Stimulated activated CD8-positive, alpha-beta memory T cell treated with anti-CD3 and anti-CD28 coated beads, Interleukin-12 subunit alpha, Interleukin-12 subunit beta, amount 100 ng/mL, for 4 hours (primary cell): Measurements from ENCODE around the gene SLC26A11.
"Not testable (repeated sequence)": the region's sequence is repeated elsewhere in the genome, so short reads cannot be mapped to it uniquely, and the experiment has no call there.

Experiments
- DNase-seq: peaks from one replicate; pipeline ENCODE4 v3.0.0-alpha.2; 2020; ENCODE audit warnings: low read depth

The SLC26A11 gene

DNA sequence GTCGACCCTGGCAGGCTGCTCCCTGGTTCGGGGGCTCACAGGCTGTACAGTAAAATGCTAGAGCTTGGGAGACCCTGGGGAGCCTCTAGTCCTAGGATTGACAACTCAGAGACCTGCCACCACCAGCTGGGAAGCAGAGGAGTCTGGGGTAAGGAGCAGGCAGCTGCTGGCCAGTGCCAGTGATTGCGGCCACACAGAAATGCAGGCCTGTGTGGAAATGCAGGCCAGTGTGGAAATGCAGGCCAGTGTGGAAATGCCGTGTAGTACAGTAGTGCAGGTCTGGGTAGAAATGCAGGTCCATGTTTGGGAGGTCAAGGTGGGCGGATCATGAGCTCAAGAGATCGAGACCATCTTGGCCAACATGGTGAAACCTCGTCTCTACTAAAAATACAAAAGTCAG is 23.6 kb upstream of the SLC26A11 start:
- DNase-seq = no peak

DNA sequence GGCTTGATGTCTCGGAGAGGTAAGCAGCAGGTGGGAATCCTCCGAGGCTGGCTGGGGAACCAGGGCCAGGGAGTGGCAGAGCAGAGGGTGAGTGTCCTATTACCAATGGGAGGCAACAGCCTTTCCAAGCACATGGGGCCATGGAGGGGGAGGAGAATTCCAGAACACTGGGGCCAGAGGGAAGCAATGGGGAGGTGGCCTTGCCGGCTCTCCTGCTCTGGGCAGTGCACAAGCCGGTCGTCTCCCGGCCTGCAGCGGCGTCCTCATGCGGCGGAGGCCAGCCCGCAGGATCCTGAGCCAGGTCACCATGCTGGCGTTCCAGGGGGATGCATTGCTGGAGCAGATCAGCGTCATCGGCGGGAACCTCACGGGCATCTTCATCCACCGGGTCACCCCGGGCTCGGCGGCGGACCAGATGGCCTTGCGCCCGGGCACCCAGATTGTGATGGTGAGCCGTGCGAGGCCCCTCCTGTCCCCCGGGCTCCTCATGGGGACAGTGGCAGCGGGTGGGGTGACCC is 22.0 kb upstream of the SLC26A11 start:
- no peak for DNase-seq

DNA sequence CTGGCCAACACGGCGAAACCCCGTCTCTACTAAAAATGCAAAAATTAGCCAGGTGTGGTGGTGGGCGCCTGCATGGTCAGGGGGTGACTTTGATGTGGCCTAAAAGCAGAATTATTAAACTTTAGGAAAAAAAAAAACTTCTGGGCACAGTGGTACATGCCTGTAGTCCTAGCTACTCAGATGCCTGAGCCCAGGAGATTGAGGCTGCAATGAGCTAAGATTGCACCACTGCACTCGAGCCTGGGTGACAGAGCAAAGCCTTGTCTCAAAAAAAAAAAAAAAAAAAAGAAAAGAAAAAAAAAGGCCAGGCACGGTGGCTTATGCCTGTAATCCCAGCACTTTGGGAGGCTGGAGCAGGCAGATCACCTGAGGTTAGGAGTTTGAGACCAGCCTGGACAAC is 20.9 kb upstream of the SLC26A11 start:
- not testable (repeated sequence) for DNase-seq

DNA sequence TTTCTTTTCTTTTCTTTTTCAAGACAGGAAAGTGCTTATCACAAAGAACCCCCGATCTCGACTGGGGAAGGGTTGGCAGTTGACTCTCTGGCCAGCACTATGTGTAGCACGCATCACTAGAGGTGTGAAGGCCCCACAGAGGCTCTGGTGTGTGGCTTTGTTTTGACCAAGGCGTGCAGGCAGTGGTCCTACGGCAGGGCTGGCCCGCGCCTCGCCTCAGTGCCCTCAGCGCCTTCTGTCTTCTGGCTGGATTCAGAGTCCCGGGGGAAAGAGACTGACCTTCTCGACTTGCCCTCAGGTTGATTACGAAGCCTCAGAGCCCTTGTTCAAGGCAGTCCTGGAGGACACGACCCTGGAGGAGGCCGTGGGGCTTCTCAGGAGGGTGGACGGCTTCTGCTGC is 18.8 kb upstream of the SLC26A11 start:
- DNase-seq = no peak

DNA sequence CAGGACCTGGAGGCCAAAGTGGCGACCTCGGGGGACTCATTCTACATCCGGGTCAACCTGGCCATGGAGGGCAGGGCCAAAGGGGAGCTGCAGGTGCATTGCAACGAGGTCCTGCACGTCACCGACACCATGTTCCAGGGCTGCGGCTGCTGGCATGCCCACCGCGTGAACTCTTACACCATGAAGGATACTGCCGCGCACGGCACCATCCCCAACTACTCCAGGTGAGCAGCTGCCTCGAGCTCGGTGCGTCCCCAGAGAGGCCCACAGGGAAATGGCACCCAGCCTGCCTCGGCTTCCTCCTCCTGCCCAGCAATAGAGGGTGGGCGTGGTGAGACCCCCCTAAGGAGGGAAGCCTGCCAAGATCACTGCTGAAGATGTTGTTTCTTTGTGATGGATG is 18.0 kb upstream of the SLC26A11 start:
- no peak for DNase-seq

DNA sequence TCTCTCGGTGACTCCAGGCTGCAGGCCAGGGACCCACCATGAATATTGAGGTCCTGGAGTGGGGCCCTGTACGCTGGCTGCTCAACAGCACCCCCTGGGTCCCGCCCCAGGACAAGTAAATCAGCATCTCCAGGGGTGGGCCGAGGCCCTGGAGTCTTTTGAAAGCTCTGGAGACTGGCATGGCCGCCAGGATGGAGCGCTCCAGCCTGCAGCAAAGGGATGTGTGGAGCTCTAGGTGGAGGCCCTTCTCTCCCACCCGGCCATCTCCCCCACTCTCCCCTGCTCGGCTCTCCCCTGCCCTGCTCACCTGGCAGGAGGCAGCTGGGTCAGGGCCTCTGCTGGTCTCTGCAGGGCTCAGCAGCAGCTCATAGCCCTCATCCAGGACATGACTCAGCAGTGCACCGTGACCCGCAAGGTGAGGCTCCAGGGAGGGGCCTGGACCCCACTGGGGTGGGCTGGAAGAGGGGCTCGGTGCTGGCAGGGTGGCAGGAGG is 16.7 kb upstream of the SLC26A11 start:
- DNase-seq = no peak

DNA sequence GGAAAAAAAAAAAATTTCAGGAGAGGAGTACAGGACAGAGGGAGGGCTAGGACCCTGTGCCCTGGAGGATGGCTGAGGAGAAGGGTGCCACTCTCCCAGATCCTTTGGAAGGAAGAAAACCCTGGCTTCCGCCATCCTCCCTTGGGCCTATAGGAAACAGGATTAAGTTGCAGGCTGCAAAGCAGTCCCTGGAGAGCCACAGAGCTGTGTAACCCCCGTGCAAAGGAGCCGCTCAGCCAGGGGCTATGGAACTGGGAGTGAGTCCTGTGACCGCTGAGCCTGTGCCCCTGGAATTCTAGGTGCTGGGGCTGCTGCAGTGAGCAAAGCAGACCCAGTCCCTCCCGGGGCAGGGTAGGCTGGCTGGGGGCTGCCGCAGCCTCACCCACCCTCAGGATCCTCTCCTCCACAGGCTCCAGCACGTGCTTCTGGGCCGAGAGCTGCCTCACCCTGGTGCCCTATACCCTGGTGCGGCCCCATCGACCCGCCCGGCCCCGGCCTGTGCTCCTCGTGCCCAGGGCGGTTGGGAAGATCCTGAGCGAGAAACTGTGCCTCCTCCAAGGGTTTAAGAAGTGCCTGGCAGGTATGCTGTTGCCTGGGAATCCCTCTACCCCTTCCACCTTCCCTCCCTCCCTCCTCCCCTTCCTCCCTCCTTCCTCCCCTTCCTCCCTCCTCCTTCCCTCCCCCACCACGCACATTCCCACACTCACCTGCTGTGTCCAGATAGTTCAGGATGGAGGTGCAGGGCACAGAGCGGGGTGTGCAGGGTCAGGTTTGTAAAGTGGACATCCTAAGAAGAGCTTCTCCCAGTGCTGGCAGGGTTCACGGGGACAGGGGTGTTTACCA is 15.4 kb upstream of the SLC26A11 start:
- DNase-seq = no peak

DNA sequence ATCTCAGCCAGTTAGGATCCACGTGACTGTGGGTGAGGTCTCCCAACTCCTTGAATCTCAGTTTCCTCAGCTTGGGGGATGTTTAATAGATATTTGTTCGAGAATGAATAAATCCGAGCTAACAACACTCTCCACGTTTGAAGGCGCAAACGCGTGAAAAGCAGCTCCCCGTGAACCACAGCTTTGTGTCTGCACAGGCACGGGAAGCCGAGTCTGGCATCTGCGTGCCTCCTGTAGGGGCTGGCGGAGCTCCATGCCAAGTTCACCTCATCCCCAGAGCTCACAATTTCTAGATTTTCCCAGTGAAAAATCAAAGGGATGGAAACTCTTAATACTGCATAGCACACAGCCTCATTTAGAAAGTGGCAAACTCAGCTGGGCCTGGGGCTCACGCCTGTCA is 14.4 kb upstream of the SLC26A11 start:
- no peak for DNase-seq

DNA sequence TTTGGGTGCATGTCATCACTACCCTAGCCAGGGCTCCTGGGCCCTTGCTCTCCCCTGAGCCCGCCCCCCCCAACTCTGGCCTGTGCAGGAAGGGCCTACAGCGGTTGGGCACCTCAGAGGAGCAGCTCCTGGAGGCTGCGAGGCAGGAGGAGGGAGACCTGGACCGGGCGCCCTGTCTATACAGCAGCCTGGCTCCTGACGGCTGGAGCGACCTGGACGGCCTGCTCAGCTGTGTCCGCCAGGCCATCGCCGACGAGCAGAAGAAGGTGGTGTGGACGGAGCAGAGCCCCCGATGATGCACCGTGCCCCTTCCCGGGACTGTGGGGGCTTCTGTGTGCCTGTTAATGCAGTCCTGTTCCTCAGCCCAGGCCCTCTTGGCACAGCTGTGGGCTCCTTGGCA is 12.2 kb upstream of the SLC26A11 start:
- no peak for DNase-seq

DNA sequence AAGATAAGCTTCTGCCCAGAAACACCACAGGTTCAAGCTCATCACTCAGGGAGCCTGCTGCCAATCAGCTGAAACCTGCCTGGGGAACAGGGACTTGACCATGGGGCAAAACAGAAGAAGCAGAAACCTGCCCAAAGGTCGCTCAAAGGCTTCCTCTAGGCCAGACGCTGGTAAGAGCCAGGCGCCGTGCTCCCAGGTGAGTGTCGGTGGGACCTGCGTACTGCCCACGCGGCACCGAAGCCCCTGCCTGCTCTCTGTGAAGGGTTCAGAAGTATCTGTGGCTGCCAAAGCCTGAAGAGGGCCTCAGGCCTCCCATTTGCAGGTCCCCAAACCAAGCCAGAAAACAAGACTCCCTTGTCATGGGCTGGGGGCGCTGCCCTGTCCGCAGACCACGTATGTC is 10.5 kb upstream of the SLC26A11 start:
- DNase-seq = no peak

DNA sequence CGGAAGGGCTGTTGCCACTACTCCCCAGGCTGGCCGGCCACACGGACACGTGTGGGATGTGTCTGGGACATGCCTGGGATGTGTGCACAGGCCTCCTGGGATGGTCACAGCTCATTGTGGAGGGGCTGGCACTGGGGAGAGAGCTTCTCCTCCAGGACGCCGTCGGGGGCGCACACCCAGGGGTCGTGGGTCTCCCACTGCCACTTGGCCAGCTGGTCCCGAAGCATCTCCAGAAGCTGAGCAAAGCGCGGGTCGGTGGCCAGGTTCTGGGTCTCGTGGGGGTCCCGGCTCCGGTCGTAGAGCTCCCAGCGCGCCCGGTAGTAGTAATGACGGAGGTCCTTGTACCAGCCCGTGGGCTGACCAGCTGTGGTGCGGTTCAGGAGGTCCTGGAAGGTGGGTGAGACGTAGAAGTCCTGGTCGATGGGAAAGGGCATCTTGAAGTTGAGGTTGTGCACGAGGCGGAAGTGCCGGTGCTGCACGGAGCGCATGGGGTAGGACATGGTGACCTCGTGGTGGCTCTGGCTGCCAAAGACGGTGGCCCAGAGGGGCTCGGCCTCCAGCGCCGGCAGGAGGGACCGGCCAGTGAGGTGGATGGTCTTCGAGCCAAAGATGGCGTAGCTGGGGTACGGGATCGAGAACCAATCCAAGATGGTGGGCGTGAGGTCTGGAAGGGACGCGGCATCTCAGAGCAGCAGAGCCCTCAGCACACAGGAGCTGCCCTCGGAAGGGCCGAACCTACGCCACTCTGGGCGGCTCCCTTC is 9.7 kb upstream of the SLC26A11 start:
- no peak for DNase-seq

DNA sequence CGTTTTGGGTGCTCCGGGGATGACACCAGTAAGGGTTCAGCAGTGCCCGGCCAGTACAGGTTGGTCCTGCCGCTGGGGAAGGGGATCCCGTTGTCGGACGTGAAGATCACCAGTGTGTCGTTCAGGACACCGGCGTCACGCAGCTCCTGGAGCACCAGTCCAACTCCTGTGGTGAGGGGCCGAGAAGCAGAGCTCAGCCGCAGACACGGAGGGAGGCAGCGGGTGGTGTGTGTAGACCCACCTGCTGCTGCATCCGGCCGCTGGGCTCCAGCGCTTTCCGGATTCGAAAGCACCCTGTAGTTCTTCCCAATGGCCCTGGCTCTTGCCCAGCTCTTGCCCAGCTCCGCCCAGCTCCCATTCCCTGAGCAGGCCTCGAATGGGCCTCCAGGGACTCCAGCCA is 8.1 kb upstream of the SLC26A11 start:
- DNase-seq = no peak

DNA sequence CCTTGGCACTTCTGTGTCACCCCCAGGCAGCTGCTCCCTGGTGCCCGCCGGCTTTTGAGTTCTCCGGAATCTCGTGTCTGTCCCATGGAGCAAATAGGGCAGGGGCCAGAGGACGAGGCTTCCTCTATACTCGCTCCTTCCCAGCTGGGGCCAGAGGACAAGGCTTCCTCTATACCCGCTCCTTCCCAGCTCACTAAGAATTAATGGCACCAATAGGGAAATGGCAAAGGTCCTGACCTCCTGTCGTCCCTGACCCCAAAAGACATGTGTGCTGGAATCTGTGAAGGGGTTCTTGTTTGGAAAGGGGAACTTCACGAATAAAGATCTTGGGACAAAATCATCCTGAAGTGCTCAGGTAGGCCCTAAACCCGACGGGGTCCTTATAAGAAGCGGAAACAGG is 7.7 kb upstream of the SLC26A11 start:
- no peak for DNase-seq

DNA sequence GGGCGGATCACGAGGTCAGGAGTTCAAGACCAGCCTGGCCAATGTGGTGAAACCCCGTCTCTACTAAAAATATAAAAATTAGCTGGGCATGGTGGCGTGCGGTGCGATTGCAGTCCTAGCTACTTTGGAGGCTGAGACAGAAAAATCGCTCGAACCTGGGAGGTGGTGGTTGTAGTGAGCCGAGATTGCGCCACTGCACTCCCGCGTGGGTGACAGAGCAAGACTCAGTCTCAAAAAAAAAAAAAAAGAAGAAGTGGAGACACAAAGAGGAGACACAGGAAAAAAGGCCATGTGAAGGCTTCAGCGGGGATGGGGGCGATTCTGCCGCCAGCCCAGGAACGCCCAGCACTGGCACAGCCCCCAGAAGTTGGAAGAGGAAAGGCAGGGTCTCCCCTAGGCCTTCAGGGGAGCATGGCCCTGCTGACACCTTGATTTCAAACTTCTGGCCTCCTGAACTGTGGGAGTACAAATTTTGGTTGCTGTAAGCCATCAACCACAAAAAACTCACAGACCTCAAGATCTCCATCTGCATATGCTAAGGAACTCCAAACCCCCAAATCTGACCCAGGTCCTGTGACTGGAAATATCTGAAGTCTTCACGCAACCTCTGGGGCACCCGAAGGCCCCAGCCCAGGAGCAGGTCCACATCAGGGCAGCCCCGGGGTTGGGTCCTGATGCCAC is 7.1 kb upstream of the SLC26A11 start:
- DNase-seq = no peak

DNA sequence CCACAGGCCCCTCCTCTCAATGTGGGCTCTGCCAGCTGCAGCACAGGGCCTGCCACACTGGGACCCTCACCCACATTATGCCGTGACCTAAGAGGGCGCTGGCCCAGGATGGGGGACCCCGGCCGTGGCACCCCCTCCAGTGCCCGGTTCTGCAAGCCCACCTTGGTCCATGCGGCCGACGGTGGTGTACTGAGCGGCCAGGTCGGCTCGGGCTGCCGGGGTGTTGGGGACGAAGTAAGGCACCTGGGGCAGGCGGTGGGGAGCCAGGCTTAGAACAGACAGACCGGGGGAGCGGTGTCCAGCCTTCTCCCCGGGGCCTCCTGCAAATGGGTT is 6.6 kb upstream of the SLC26A11 start:
- no peak for DNase-seq

DNA sequence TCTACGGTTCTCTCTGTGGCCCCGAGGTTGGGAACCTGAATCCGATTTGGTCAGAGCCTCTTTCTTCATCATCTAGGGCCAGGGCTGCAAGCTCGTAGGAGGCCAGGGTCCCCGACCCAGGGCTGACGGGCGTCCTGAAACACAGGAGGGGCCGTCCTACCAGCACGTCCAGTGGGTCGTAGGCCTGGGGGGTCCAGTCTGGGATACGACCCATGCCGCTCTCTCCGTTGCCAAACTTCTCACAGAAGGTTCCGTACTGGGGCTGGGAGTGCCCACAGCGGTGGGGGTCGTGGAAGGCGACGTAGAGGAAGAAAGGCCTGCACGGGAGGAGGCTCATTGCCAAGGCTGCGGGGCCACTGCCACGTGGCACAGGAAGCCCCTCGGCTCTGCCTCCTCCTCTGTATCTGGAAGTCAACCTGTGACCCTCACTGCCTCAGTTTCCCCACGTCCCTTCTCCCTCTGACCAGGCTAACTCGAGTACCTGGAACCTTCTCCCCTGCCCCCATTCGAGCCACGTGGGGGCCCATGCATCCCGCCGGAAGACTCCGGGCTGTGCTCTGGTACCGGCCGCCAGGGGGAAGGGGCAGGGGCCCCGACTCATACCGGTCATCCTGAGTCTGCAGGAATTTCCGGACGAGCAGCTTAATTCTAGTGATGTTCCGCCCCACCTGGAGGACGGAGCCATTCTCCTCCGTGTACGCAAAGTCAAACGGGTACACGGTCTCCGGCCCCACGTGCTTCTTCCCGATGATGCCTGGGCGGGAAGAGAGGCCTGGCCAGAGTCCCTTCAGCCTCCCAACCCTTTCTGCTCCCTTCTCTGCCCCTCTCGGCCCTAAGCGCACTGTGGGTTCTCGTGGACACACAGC is 6.0 kb upstream of the SLC26A11 start:
- no peak for DNase-seq

DNA sequence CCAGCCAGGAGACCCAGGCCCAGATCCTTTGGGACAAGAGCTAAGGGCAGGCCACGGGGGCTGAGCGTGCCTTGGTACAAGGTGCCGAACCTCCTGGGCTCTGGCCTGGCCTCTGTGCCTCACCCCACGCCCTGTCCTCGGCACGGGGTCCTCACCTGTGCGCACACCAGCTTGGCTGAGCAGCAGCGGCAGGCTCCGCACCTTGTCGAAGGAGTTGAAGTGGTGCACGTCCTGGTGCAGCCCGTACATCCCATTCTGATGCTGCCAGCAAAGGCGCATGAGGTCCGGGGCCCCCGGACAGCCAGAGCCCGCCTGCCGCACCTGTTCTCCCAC is 5.4 kb upstream of the SLC26A11 start:
- no peak for DNase-seq

DNA sequence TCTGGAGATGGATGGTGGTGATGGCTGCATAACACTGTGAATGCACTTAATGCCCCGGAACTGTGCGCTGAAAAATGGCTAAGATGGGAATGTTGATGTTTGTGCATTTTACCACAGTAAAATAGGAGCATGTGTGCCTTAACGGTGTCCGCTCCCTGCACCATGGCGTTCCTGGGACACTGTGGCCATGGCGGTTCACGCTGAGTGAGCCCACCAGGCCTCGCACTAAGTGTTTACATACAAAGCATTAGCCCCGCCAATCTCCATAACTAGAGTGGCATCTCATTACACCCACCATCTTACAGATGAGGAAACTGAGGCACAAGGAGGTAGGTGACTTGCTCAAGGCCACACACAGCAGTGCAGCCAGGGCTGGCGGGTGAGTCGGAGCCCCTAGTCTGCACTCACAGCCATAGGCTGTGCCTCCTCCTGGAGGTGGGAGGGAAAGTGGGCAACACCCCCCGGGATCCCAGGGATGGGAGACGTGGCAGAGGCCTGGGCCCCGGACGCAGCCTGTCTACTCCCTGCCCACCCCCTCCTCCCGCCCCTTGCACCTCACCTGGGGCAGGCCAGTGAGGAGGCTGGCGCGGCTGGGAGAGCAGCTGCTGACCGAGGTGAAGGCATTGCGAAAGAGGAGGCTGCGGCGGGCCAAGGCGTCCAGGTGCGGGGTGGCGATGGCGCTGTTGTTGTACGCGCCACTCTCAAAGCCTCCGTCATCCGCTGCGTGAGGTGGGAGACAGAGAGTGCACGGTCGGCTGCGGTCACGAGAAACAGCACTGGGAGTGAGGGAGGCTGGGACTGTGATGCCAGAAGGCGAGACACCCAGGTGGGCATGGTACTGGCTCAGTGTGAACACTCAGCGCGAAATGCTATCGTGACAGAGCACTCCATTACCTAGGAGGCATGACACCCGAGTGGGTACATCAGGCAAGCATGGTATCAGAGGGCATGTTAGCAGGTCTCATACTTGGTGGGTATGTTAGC is 3.5 kb upstream of the SLC26A11 start:
- no peak for DNase-seq

DNA sequence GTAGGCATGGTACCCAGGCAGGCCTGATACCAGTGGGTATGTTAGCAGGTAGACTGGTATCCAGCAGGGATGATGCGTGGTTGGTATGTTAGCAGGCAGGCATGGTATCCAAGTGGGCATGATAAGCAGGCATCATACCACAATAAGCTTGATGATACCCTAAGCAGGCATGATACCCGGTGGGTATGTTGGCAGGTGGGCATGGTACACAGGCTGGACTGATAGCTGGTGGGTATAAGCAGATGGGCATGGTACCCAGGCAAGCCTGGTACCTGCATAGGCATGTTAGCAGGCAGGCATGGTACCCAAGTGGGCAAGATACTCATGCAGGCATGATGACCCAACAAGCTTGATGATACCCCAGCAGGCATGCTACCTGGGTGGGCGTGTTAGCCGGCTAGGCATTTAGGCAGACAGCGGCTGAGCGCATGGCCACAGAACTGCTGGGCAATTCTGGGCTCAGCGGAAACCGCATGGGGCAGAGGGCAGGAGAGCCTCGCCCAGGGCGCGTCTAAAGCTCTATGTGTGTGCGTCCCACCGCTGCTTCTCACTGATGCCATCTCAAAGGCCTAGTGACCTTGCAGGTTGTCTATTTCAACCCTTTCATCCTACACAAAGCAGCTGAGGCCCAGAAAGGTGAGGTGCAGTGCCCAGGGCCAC is 2.4 kb upstream of the SLC26A11 start:
- no peak for DNase-seq

DNA sequence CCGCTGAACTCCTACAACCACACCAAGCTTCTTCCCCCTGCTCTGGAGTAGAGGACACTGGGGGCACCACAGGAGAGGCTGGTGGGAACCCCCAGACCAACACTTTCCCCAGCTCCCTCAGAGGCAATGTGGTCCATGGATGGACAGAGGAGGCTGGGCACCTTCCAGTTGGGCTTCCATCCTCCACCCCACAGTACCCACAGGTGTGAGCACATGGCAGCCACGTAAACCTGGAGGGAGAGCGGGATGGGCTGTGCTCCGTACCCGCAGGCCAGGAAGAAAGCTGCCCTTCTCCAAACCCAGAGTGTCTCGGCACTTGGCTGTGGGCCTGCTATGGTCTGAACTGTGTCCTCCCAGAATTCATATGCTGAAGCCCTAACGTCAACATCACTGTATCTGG is 1.8 kb upstream of the SLC26A11 start:
- DNase-seq = no peak
